Neural cell (in vitro differentiated cells): ENCODE data around the gene PPFIA4. TPM values are rescaled to one million over a fixed set of nuclear protein-coding genes. Genes with fewer than 3 reads are reported as not detected.

Experiments
- H2AFZ ChIP-seq: fragments of 200-600, 300-800 bp; sonication (generic), shearing (Covaris generic); 2 replicates; pipeline ENCODE4 v1.6.0; 2014; ENCODE audit warnings: low read depth, mild to moderate bottlenecking, antibody characterized with exemption, low read length, moderate library complexity
- H3F3A ChIP-seq: fragments of 200-600 bp; shearing (Covaris generic); 2 replicates; pipeline ENCODE4 v1.6.1; 2016; ENCODE audit warnings: mild to moderate bottlenecking, moderate library complexity, mixed read lengths, antibody characterized with exemption, low read length; ENCODE audit not compliant: insufficient read depth, poor library complexity, severe bottlenecking
- H3K27ac ChIP-seq: fragments of 200-600, 300-800 bp; sonication (generic), shearing (Covaris generic); 2 replicates; pipeline ENCODE4 v1.5.1; 2014; ENCODE audit warnings: mild to moderate bottlenecking, low read length, moderate library complexity
- H3K27me3 ChIP-seq: fragments of 300-800, 200-600 bp; sonication (generic), shearing (Covaris generic); 2 replicates; pipeline ENCODE4 v1.6.0; 2014; ENCODE audit warnings: mild to moderate bottlenecking, low read depth, low read length, moderate library complexity; ENCODE audit not compliant: insufficient read depth
- H3K36me3 ChIP-seq: fragments of 300-800, 200-600 bp; sonication (generic), shearing (Covaris generic); 2 replicates; pipeline ENCODE4 v1.5.1; 2014; ENCODE audit warnings: mild to moderate bottlenecking, antibody characterized with exemption, low read length, moderate library complexity; ENCODE audit not compliant: insufficient read depth
- H3K4me2 ChIP-seq: fragments of 300-800, 200-600 bp; sonication (generic), shearing (Covaris generic); 2 replicates; pipeline ENCODE4 v1.6.0; 2014; ENCODE audit warnings: mild to moderate bottlenecking, low read length
- H3K4me3 ChIP-seq: fragments of 300-800, 200-600 bp; sonication (generic), shearing (Covaris generic); 2 replicates; pipeline ENCODE4 v1.5.1; 2014; ENCODE audit warnings: mild to moderate bottlenecking, low read length, moderate library complexity
- H3K79me2 ChIP-seq: fragments of 200-600 bp; shearing (Covaris generic); replicated peaks from 2 replicates; pipeline ENCODE4 v1.6.0; 2014; ENCODE audit warnings: mild to moderate bottlenecking, low read length, moderate library complexity; ENCODE audit not compliant: insufficient read depth
- H3K9ac ChIP-seq: fragments of 300-800, 200-600 bp; sonication (generic), shearing (Covaris generic); 2 replicates; pipeline ENCODE4 v1.6.1; 2016; ENCODE audit warnings: mild to moderate bottlenecking, low read length, mixed read lengths
- H3K9me2 ChIP-seq: fragments of 200-600 bp; shearing (Covaris generic); 2 replicates; pipeline ENCODE4 v1.6.1; 2016; ENCODE audit warnings: mild to moderate bottlenecking, low read length, mixed read lengths; ENCODE audit not compliant: insufficient read depth
- H3K9me3 ChIP-seq: fragments of 200-600, 300-800 bp; sonication (generic), shearing (Covaris generic); 2 replicates; pipeline ENCODE4 v1.6.1; 2016; ENCODE audit warnings: mild to moderate bottlenecking, mixed run types, low read length, moderate library complexity, mixed read lengths
- H4K20me1 ChIP-seq: fragments of 200-600 bp; shearing (Covaris generic); 2 replicates; pipeline ENCODE4 v1.6.1; 2016; ENCODE audit warnings: mild to moderate bottlenecking, mixed run types; ENCODE audit not compliant: insufficient read depth
- CTCF ChIP-seq: fragments of 450-650 bp; IDR thresholded peaks from 2 replicates; pipeline ENCODE4 v1.5.1; 2014; ENCODE audit warnings: antibody characterized with exemption, mild to moderate bottlenecking, moderate library complexity; ENCODE audit not compliant: poor library complexity, severe bottlenecking
- EP300 ChIP-seq: fragments of 450-650 bp; conservative IDR thresholded peaks from 2 replicates; pipeline ENCODE4 v1.6.1; 2014; ENCODE audit warnings: antibody characterized with exemption, mild to moderate bottlenecking, moderate library complexity; ENCODE audit not compliant: poor library complexity, severe bottlenecking
- EZH2 ChIP-seq: fragments of 200-600, 300-800 bp; shearing (Covaris generic), sonication (generic); IDR thresholded peaks from 2 replicates; pipeline ENCODE4 v1.6.1; 2014; ENCODE audit warnings: antibody characterized with exemption, low read length, borderline replicate concordance, mild to moderate bottlenecking; ENCODE audit not compliant: insufficient read depth, poor library complexity, severe bottlenecking
- MXI1 ChIP-seq: fragments of 450-650 bp; conservative IDR thresholded peaks from 2 replicates; pipeline ENCODE4 v1.6.1; 2014; ENCODE audit warnings: antibody characterized with exemption, mild to moderate bottlenecking; ENCODE audit not compliant: poor library complexity, severe bottlenecking
- POLR2AphosphoS5 ChIP-seq: IDR thresholded peaks from 2 replicates; pipeline ENCODE4 v1.6.1; 2012
- RAD21 ChIP-seq: fragments of 450-650 bp; conservative IDR thresholded peaks from 2 replicates; pipeline ENCODE4 v1.6.1; 2014; ENCODE audit warnings: antibody characterized with exemption, mild to moderate bottlenecking, moderate library complexity
- REST ChIP-seq: IDR thresholded peaks from 2 replicates; pipeline ENCODE4 v1.6.1; 2012; ENCODE audit warnings: borderline replicate concordance
- SMC3 ChIP-seq: fragments of 450-650 bp; conservative IDR thresholded peaks from 2 replicates; pipeline ENCODE4 v1.6.1; 2014; ENCODE audit warnings: antibody characterized with exemption, mild to moderate bottlenecking, moderate library complexity; ENCODE audit not compliant: poor library complexity
- TAF1 ChIP-seq: IDR thresholded peaks from 2 replicates; pipeline ENCODE4 v1.6.1; 2012; ENCODE audit warnings: low read depth
- polyA plus RNA-seq: library from polyadenylated mRNA; depleted of rRNA; stranded (reverse); fragments of >200 nt; gene quantifications from 2 replicates; pipeline ENCODE4 v1.2.3, GENCODE V29; 2014

The PPFIA4 gene
- polyA plus RNA-seq, 1 donor from 2014 or later = 1.6 TPM

DNA sequence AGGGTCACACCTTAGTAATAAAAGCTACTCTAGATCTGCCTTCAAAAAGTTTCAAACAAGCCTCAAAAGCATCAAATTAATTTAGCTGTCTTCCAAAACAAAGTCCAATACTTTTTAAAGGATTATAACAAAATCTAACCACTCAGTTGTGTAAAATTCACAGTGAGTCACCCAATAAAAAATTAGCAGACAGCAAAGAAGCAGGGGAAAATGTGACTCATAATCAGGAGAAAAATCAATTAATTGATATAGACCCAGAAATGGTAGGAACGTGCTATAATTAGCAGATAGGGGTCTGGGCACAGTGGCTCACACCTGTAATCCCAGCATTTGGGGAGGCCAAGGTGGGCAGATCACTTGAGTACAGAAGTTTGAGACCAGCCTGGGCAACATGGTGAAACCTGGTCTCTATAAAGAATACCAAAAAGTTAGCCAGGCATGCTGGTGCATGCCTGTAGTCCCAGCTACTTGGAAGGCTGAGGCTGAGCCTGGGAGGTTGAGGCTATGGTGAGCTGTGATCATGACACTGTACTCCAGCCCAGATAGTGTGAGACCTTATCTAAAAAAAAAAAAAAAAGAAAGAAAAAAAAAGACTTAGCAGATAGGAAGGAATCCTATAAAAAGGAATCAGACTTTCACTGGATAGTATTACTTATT, 67.6 kb downstream of the PPFIA4 start:
- Histone ChIP-seq H3K9ac (no peak overlapping the region), H3K9me3 (peaks cover 6% of the 10 kb centered on the region), H3K36me3 (no peaks in the 10 kb centered on the region), H3K4me3 (no peak overlapping the region), H3K27me3 (no peaks in the 10 kb centered on the region), H3K4me2 (no peak overlapping the region), H3K9me2 (no peaks in the 10 kb centered on the region), H4K20me1 (no peaks in the 10 kb centered on the region), H3K79me2 (no peaks in the 10 kb centered on the region), H3K27ac (no peak overlapping the region), H3F3A (no peaks in the 10 kb centered on the region), H2AFZ (no peak overlapping the region)
- TF ChIP-seq EZH2 = no peak
- TF ChIP-seq EP300 = no peak
- TF ChIP-seq CTCF = no peak
- TF ChIP-seq POLR2AphosphoS5 = no peak
- TF ChIP-seq MXI1 = no peak
- no peak for TF ChIP-seq SMC3
- TF ChIP-seq REST = no peak
- no peak for TF ChIP-seq TAF1
- no peak for TF ChIP-seq RAD21

DNA sequence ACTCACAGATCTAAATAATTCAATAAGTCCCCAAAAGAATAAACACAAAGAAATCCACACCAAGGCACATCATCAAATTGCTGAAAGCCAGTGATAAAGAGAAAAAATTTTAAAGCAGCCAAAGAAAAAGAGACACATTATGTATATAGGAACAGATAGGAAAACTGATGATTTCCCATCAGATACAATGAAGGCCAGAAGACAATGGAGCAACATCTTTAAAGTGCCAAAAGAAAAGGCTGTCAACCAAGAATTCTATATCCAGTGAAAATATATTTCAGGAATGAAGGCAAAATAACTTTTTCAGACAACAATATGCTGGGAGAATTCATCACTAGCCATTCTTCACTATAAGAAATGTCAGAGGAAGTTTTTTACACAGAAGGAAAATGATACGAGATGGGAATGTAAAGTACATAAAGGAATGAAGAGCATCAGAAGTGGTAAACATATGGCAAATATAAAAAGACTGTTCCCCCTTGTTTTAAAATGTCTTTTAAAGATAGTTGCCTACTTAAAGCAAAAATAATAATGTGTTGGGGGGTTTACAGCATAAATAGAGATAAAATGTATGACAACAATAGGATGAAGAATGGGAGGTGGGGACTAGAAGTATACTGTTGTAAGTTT, 68.9 kb downstream of the PPFIA4 start:
- H3K36me3 ChIP-seq = no peaks in the 10 kb centered on the region
- H4K20me1 ChIP-seq = no peaks in the 10 kb centered on the region
- H3K9ac ChIP-seq = no peak overlapping the region
- H2AFZ ChIP-seq = no peak overlapping the region
- no peak for TF ChIP-seq POLR2AphosphoS5
- TF ChIP-seq SMC3 = no peak
- no peak for TF ChIP-seq EP300
- no peak for TF ChIP-seq EZH2
- no peak for TF ChIP-seq RAD21
- TF ChIP-seq CTCF = no peak
- TF ChIP-seq MXI1 = no peak
- no peak for TF ChIP-seq TAF1
- TF ChIP-seq REST = no peak
- H3K4me3 ChIP-seq = no peak overlapping the region
- no peak overlapping the region for H3K4me2 ChIP-seq
- no peaks in the 10 kb centered on the region for H3F3A ChIP-seq
- no peak overlapping the region for H3K27ac ChIP-seq
- H3K9me3 ChIP-seq = peaks cover 6% of the 10 kb centered on the region
- no peaks in the 10 kb centered on the region for H3K79me2 ChIP-seq
- no peaks in the 10 kb centered on the region for H3K9me2 ChIP-seq
- no peaks in the 10 kb centered on the region for H3K27me3 ChIP-seq
